Neural crest cell (in vitro differentiated cells): Measurements from ENCODE around the gene PUS7L. TPM values are rescaled to one million over a fixed set of nuclear protein-coding genes. Genes with fewer than 3 reads are reported as not detected.
"Not testable (repeated sequence)": the region's sequence is repeated elsewhere in the genome, so short reads cannot be mapped to it uniquely, and the experiment has no call there.

ENCODE experiments used
- DNase-seq: peaks from one replicate; pipeline ENCODE4 v3.0.0; 2021; ENCODE audit warnings: low read depth, mixed read lengths, low spot score
- H3K27ac Mint-ChIP-seq: one replicate; pipeline ENCODE4 v1.8.0; 2021; ENCODE audit warnings: mild to moderate bottlenecking, mixed read lengths; ENCODE audit not compliant: unreplicated experiment
- H3K27me3 Mint-ChIP-seq: 2 replicates; pipeline ENCODE4 v1.8.0; 2021; ENCODE audit warnings: low read depth, mild to moderate bottlenecking, mixed read lengths
- H3K36me3 Mint-ChIP-seq: 2 replicates; pipeline ENCODE4 v1.8.0; 2021; ENCODE audit warnings: low read depth, mild to moderate bottlenecking, mixed read lengths
- H3K4me1 Mint-ChIP-seq: 2 replicates; pipeline ENCODE4 v1.8.0; 2021; ENCODE audit warnings: mixed read lengths
- H3K4me3 Mint-ChIP-seq: one replicate; pipeline ENCODE4 v1.8.0; 2021; ENCODE audit warnings: mild to moderate bottlenecking, mixed read lengths
- H3K9me3 Mint-ChIP-seq: 2 replicates; pipeline ENCODE4 v1.8.0; 2021; ENCODE audit warnings: mixed read lengths
- total RNA-seq: library from RNA; stranded (reverse); gene quantifications from 2 replicates; pipeline ENCODE4 v1.2.1, GENCODE V29; 2021
- TF ChIP-seq, protein P1 (sequence below): fragments of 200-600 bp; sonication (generic); conservative IDR thresholded peaks from 2 replicates; pipeline ENCODE4 v1.5.0; 2021; ENCODE audit warnings: antibody characterized with exemption, mild to moderate bottlenecking

PUS7L gene
- total RNA-seq, 1 donor from 2014 or later: 7.8 TPM

DNA sequence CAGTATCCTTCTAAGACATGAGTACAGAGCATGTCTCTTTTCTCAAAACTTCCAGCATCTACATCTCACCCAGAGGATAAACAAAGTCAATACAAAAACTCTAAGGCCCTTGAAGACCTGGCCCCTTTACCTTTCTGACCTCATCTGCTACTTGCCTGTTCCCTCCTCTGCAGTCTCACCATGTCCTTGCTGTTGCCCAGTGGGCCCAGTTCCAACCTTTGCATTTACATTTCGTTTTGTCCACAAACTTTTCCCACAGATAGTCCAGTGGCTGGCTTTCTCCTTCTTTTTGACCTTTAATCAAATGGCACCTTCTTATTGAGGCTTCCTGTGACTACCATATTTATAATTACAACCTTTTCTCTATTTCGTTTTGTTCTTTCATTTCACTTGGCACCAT is 1.8 kb upstream of the PUS7L start:
- H3K4me1 Mint-ChIP-seq: peaks cover 15% of the 10 kb centered on the region
- no peak overlapping the region for H3K27ac Mint-ChIP-seq
- H3K4me3 Mint-ChIP-seq: peak overlapping the region; percentile 56
- H3K9me3 Mint-ChIP-seq: peaks cover 3% of the 10 kb centered on the region
- DNase-seq: no peak
- TF ChIP-seq, protein P1, sequence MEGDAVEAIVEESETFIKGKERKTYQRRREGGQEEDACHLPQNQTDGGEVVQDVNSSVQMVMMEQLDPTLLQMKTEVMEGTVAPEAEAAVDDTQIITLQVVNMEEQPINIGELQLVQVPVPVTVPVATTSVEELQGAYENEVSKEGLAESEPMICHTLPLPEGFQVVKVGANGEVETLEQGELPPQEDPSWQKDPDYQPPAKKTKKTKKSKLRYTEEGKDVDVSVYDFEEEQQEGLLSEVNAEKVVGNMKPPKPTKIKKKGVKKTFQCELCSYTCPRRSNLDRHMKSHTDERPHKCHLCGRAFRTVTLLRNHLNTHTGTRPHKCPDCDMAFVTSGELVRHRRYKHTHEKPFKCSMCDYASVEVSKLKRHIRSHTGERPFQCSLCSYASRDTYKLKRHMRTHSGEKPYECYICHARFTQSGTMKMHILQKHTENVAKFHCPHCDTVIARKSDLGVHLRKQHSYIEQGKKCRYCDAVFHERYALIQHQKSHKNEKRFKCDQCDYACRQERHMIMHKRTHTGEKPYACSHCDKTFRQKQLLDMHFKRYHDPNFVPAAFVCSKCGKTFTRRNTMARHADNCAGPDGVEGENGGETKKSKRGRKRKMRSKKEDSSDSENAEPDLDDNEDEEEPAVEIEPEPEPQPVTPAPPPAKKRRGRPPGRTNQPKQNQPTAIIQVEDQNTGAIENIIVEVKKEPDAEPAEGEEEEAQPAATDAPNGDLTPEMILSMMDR: no peak
- peaks cover 4% of the 10 kb centered on the region for H3K36me3 Mint-ChIP-seq
- no peaks in the 10 kb centered on the region for H3K27me3 Mint-ChIP-seq

DNA sequence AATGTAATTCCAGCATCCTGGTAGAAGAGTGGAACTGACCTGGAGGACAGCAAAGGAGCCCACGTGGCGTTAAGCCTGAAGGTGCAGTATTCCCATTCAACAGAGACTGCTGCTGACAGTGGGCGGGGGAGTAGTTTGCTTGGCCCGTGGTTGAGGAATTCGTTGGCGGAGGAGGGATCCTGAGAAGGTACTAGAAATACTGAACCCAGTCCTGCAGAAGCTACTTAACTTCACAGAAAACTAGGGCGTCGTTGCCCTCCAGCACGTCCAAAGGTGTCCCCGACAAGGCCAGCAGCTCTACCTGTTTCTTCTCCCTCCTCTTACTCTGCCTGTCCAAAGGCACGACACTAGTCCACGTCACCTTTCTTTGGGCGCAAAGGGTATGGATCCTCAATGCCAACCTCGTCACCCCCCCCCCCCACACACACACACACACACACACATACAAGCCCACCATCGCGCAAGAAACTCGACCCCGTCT is 303 bp downstream of the PUS7L start:
- H3K27ac Mint-ChIP-seq: no peak overlapping the region
- H3K4me3 Mint-ChIP-seq: peak overlapping the region; percentile 92
- H3K27me3 Mint-ChIP-seq: no peaks in the 10 kb centered on the region
- H3K4me1 Mint-ChIP-seq: peaks cover 15% of the 10 kb centered on the region
- peaks cover 3% of the 10 kb centered on the region for H3K9me3 Mint-ChIP-seq
- TF ChIP-seq, protein P1: no peak
- peak; percentile 2 for DNase-seq
- peaks cover 4% of the 10 kb centered on the region for H3K36me3 Mint-ChIP-seq

- Mint-ChIP-seq H3K27me3 (no peaks in the 10 kb centered on the region), H3K27ac (no peak overlapping the region), H3K4me1 (peaks cover 8% of the 10 kb centered on the region), H3K36me3 (peaks cover 6% of the 10 kb centered on the region), H3K9me3 (peaks cover 4% of the 10 kb centered on the region), H3K4me3 (no peak overlapping the region)
- DNase-seq: no peak
- TF ChIP-seq, protein P1: no peak
Measured at GRCh38 chr12:43754015-43754414, 4.6 kb downstream of the PUS7L start.

DNA sequence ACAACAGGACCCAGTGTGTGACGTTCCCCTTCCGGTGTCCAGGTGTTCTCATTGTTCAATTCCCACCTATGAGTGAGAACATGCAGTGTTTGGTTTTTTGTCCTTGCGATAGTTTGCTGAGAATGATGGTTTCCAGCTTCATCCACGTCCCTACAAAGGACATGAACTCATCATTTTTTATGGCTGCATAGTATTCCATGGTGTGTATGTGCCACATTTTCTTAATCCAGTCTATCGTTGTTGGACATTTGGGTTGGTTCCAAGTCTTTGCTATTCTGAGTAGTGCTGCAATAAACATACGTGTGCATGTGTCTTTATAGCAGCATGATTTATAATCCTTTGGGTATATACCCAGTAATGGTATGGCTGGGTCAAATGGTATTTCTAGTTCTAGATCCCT is 7.2 kb downstream of the PUS7L start:
- not testable (repeated sequence) for H3K4me1 Mint-ChIP-seq, DNase-seq, H3K9me3 Mint-ChIP-seq, H3K36me3 Mint-ChIP-seq, H3K4me3 Mint-ChIP-seq, H3K27ac Mint-ChIP-seq, H3K27me3 Mint-ChIP-seq

DNA sequence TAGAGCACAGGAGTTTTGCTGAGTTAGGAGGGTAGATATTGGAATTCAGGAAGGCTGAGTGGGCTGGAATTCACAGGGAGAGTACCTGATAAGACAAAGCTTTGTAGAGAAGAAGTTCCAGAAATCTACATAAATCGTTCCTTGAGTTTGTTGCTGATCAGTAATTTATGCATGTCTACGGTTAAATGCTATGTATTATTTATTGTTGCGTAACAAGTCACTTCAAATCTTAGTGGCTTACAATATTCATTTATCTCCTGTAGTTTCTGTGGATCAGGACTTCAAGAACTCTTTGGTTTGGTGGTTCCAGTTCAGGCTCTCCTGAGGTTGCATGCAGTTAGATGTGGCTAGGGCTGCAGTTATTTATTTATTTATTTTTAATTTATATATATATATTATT is 7.8 kb downstream of the PUS7L start:
- no peaks in the 10 kb centered on the region for H3K27me3 Mint-ChIP-seq
- TF ChIP-seq, protein P1: no peak
- no peak for DNase-seq
- H3K4me3 Mint-ChIP-seq: no peak overlapping the region
- H3K9me3 Mint-ChIP-seq: peaks cover 4% of the 10 kb centered on the region
- H3K36me3 Mint-ChIP-seq: peaks cover 3% of the 10 kb centered on the region
- no peak overlapping the region for H3K27ac Mint-ChIP-seq
- H3K4me1 Mint-ChIP-seq: no peaks in the 10 kb centered on the region

DNA sequence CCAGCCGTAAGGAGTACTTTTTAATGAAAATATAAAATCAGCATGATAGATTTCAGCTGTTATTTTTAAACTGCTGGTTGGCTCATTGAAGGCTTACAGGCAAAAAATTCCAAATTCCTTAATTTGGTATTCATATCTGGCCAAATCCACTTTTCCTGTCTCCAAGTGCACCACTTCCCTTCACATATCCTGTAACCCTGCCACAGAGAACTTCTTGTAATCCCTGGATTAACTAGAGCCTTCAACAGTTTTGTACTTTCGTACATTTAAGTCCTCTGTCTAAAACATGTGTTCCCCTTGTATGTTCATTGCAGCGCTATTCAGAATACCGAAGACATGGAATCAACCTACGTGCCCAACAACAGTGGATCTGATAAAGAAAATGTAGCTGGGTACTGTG is 9.6 kb downstream of the PUS7L start:
- no peak for DNase-seq
- no peak overlapping the region for H3K4me3 Mint-ChIP-seq
- no peaks in the 10 kb centered on the region for H3K4me1 Mint-ChIP-seq
- no peaks in the 10 kb centered on the region for H3K27me3 Mint-ChIP-seq
- no peak overlapping the region for H3K27ac Mint-ChIP-seq
- H3K9me3 Mint-ChIP-seq: peaks cover 4% of the 10 kb centered on the region
- H3K36me3 Mint-ChIP-seq: peaks cover 6% of the 10 kb centered on the region
- TF ChIP-seq, protein P1: no peak
